OCI-LY1 (cell line): ENCODE measurements around the gene TMA16.

Experiments used
- CTCF ChIP-seq: fragments of 200-600 bp; sonication (generic), shearing (Covaris generic); IDR thresholded peaks from 2 replicates; pipeline ENCODE4 v1.5.1; 2017; ENCODE audit warnings: mild to moderate bottlenecking, antibody characterized with exemption, low read length, moderate library complexity, mixed read lengths
- EZH2 ChIP-seq: fragments of 200-600 bp; sonication (generic), shearing (Covaris generic); IDR thresholded peaks from 2 replicates; pipeline ENCODE4 v1.8.0; 2017; ENCODE audit warnings: borderline replicate concordance, mixed run types, mild to moderate bottlenecking, antibody characterized with exemption, low read length, moderate library complexity, mixed read lengths

DNA sequence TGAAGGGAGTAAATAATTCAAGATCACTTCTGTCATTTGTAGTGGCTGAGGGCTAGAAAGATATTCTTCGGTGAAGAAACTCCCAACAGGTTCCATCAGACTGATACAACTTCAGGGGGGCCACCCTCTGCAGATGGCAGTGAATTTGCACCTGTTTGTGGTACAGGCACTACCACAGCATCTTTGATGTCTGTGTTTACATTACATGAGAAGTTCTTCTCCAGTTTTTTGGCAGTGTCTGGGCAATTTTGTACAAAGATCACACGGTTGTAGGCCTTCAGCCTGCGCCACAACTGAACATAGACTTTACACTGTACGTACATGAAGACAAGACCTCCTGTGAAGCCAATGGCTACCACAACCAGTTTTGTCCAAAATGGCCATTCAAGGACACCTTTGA, 34.2 kb downstream of the TMA16 start:
- TF ChIP-seq CTCF (no peak), EZH2 (no peak)
